ENCODE measurements around the gene MSANTD2.

The MSANTD2 gene

GRCh38 chr11:124807660-124808270 is 7.6 kb upstream of the MSANTD2 start:
- DNase-seq (ENCODE audit: low read depth): no peak
- TF ChIP-seq CTCF (conservative IDR thresholded peaks at IDR 0.05; ENCODE audit: low read depth, low read length): no peak
- no peak overlapping the region for H3K4me3 ChIP-seq (ENCODE audit: low read depth, low read length)

DNA sequence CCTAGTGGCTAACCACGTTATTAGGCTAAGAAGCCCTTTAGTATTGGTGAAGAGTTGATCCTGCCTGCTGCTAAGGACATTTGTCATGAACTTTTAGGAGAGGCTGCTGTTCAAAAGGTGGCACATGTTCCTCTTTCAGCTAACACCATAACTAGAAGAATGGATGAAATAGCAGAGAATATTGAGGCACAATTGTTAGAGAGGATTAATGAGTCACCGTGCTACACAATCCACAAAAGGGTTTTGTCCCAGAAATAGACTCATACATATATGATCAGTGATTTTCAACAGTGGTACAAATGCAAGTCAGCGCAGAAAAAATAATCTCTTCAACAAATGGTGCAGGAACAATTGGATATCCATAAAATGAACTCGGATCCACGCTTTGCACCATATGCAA is 7.0 kb upstream of the MSANTD2 start:
- no peak for DNase-seq (ENCODE audit: low read depth)
- H3K4me3 ChIP-seq (ENCODE audit: low read depth, low read length): no peak overlapping the region
- TF ChIP-seq CTCF (conservative IDR thresholded peaks at IDR 0.05; ENCODE audit: low read depth, low read length): no peak

DNA sequence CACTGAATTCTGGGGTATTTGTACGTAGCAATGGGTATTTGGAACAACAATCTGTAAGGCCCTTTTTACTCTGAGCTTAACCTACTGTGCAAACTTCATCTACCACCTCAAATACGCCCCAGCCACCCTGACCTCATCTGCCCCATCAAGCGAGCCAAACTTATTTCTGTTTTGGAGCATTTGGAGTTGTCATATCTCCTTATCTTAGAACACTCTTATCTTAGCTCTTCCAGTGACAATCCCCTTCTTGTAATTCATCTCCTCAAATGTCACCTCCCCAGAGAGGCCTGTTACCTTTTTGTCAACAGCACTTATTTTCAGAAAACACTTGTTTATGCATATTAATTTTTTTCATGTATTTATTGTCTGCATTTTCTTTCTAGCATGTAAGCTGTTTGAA is 4.7 kb upstream of the MSANTD2 start:
- DNase-seq (ENCODE audit: low read depth): no peak
- TF ChIP-seq CTCF (conservative IDR thresholded peaks at IDR 0.05; ENCODE audit: low read depth, low read length): no peak
- no peak overlapping the region for H3K4me3 ChIP-seq (ENCODE audit: low read depth, low read length)

DNA sequence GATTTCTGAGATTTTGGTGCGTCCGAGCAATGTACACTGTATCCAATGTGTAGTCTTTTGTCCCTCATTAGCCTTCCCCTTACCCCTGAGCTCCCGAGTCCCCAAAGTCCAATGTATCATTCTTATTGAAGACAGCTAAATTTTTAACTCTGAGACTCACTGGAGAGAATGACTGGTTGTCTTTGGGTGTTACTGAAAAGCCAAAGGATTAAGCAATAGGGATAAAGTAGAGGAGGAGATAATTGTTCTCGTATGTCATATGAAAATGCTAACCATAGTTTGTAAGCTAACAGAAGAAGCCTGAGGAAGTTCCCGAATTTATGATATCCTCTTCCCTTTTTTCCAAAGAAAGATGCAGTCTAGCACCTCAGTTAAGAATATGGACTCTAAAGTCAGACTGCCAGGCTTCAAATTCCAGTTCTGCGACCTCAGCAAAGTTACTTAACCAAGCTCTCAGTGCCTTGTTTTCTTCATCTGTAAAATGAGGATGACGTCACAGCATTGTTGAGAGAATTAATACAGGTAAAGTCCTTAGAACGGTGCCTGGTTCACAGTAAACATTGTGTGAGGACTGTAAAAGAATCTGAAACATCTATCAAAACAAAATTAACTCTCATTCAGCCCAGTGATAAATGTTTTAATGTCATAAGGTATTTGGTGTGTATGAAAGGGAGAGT is 1.6 kb upstream of the MSANTD2 start:
- TF ChIP-seq CTCF (conservative IDR thresholded peaks at IDR 0.05; ENCODE audit: low read depth, low read length): no peak
- no peak overlapping the region for H3K4me3 ChIP-seq (ENCODE audit: low read depth, low read length)

GRCh38 chr11:124801014-124801413 is 808 bp upstream of the MSANTD2 start:
- no peak for TF ChIP-seq CTCF (conservative IDR thresholded peaks at IDR 0.05; ENCODE audit: low read depth, low read length)
- H3K4me3 ChIP-seq (ENCODE audit: low read depth, low read length): peak overlapping the region; percentile 86

More for the DNA sequence above, 1.6 kb upstream of the MSANTD2 start:
- DNase-seq (ENCODE audit: low read depth): peak; percentile 16

DNA sequence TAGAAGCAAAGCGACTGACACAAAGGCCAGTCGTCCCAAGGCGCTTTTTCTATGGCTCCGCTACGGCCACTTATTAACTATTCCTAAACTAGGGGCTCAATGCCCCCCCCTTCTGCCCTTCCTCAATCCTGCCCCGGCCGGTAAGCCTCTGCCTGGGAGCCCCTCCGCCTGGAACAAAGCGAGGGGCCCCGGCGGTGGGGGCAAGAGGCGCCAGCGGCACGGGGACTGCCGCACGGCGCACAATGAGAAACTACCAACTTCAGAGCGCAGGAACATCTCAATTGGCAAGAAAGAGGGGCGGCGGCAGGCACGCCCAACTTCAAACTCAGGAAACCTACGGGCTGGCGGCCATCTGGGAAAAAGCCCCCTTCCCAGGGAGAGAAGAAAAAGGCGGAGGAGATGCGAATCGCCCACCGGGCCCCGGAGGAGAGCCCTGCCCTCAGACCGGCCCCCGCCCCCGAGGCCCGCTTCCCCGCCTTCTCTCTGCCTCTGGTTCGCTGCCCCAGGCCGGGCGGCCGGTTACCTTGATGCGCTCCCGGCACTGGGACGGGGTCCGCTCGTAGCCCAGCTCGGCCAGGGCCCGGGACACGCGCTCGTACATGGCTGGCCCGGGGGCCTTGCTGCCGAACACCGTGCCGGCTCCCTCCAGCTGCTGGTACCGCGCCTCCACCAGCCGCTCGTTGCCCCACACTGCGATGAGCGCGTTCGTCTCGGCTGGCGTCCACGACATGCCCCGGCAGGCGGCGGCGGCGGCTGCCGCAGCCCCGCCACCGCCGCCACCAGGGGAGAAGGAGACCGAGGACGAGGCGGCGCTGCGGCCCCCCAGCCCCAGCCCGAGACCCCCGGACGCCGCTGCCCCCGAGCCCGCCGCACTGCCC is 619 bp downstream of the MSANTD2 start:
- peak; percentile 30 for DNase-seq (ENCODE audit: low read depth)
- H3K4me3 ChIP-seq (ENCODE audit: low read depth, low read length): peak overlapping the region; percentile 86
- no peak for TF ChIP-seq CTCF (conservative IDR thresholded peaks at IDR 0.05; ENCODE audit: low read depth, low read length)

More at GRCh38 chr11:124801014-124801413, 808 bp upstream of the MSANTD2 start:
- peak; percentile 65 for DNase-seq (ENCODE audit: low read depth)
